ENCODE measurements around the gene NECTIN4. TPM values are rescaled to one million over a fixed set of nuclear protein-coding genes. Genes with fewer than 3 reads are reported as not detected.

NECTIN4 gene
- total RNA-seq, 2 donors from 2014 or later = 4.6 to 7.8 TPM

GRCh38 chr1:161096015-161096414 lies 6.7 kb upstream of the NECTIN4 start:
- Histone ChIP-seq H3K27me3 (no peaks in the 10 kb centered on the region), H3K9ac (ENCODE audit: low read depth in 2 of 2, low read length in 2 of 2) (no peak overlapping the region), H3K36me3 (no peaks in the 10 kb centered on the region), H3K4me3 (no peak overlapping the region), H3K9me3 (no peaks in the 10 kb centered on the region), H3K4me1 (peaks cover 3% of the 10 kb centered on the region), H3K27ac (no peak overlapping the region)
- no peak for TF ChIP-seq CTCF (IDR thresholded peaks at IDR 0.05)
- intact Hi-C loops (cut with DNase I) = loop anchor here (5.0 kb wide), 1 partner anchor 99 kb away; no protein-coding TSS in a partner anchor
- no peak for DNase-seq

- intact Hi-C loops (cut with DNase I) = loop anchor here (5.0 kb wide), 1 partner anchor 98 kb away; no protein-coding TSS in a partner anchor
- no peak for DNase-seq
- Histone ChIP-seq H3K9me3 (no peaks in the 10 kb centered on the region), H3K4me1 (peaks cover 3% of the 10 kb centered on the region), H3K36me3 (no peaks in the 10 kb centered on the region), H3K27ac (no peak overlapping the region), H3K4me3 (no peak overlapping the region), H3K27me3 (no peaks in the 10 kb centered on the region), H3K9ac (ENCODE audit: low read depth in 2 of 2, low read length in 2 of 2) (no peak overlapping the region)
- no peak for TF ChIP-seq CTCF (IDR thresholded peaks at IDR 0.05)
Observed at GRCh38 chr1:161095230-161095629, 5.9 kb upstream of the NECTIN4 start.

GRCh38 chr1:161094481-161094880 lies 5.1 kb upstream of the NECTIN4 start:
- Histone ChIP-seq H3K36me3 (no peaks in the 10 kb centered on the region), H3K4me3 (no peak overlapping the region), H3K9me3 (no peaks in the 10 kb centered on the region), H3K4me1 (peaks cover 3% of the 10 kb centered on the region), H3K27ac (no peak overlapping the region), H3K9ac (ENCODE audit: low read depth in 2 of 2, low read length in 2 of 2) (no peak overlapping the region), H3K27me3 (no peaks in the 10 kb centered on the region)
- intact Hi-C loops (cut with DNase I) = no loop called here
- no peak for DNase-seq
- TF ChIP-seq CTCF (IDR thresholded peaks at IDR 0.05) = no peak

- intact Hi-C loops (cut with DNase I) = no loop called here
Observed at GRCh38 chr1:161092621-161093028, 3.3 kb upstream of the NECTIN4 start.

GRCh38 chr1:161091796-161092507 lies 2.6 kb upstream of the NECTIN4 start:
- intact Hi-C loops (cut with DNase I) = no loop called here
- Histone ChIP-seq H3K27ac (no peak overlapping the region), H3K4me3 (no peak overlapping the region), H3K36me3 (no peaks in the 10 kb centered on the region), H3K9ac (ENCODE audit: low read depth in 2 of 2, low read length in 2 of 2) (no peak overlapping the region), H3K4me1 (no peaks in the 10 kb centered on the region), H3K27me3 (no peaks in the 10 kb centered on the region), H3K9me3 (no peaks in the 10 kb centered on the region)
- no peak for DNase-seq
- no peak for TF ChIP-seq CTCF (IDR thresholded peaks at IDR 0.05)

More at GRCh38 chr1:161092621-161093028, 3.3 kb upstream of the NECTIN4 start:
- Histone ChIP-seq H3K27ac (no peak overlapping the region), H3K36me3 (no peaks in the 10 kb centered on the region), H3K4me3 (no peak overlapping the region), H3K9me3 (no peaks in the 10 kb centered on the region), H3K27me3 (no peaks in the 10 kb centered on the region), H3K4me1 (no peaks in the 10 kb centered on the region), H3K9ac (ENCODE audit: low read depth in 2 of 2, low read length in 2 of 2) (no peak overlapping the region)
- no peak for DNase-seq
- no peak for TF ChIP-seq CTCF (IDR thresholded peaks at IDR 0.05)
